Choroid plexus epithelial cell (primary cell): ENCODE measurements around the gene SEC22C.

Source experiments
- DNase-seq: peaks from one replicate; pipeline ENCODE4 v3.0.0-alpha.2; 2010; ENCODE audit warnings: low read depth
- H3K4me3 ChIP-seq: 2 replicates; pipeline ENCODE4 v1.5.1; 2011; ENCODE audit warnings: low read depth, mild to moderate bottlenecking, control low read depth, low read length, moderate library complexity
- CTCF ChIP-seq: conservative IDR thresholded peaks from 2 replicates; pipeline ENCODE4 v1.5.1; 2011; ENCODE audit warnings: low read depth, mild to moderate bottlenecking, control low read depth, inconsistent platforms, low read length, moderate library complexity

Gene SEC22C

DNA sequence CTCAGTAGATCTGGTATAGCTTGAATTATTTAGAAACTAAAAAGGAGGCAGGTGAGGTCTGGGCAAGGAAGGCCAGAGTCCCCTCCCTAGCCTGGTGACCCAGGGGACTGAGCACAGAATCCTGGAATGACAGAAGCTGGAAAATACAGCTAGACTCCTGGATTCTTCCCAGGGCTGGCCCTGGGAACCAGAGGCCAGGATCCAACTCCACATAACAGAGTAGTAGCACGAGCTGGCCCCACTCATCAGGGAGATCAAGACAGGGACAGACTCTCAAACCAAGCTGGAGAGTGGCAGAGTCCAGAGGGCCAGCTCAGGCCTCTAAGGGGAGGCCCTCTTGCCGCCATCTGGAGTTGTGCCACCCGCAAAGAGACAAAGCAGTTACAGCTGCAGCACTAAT, 68.6 kb downstream of the SEC22C start:
- DNase-seq = no peak
- TF ChIP-seq CTCF = no peak
- no peak overlapping the region for H3K4me3 ChIP-seq

GRCh38 chr3:42511736-42512135, 70.0 kb downstream of the SEC22C start:
- H3K4me3 ChIP-seq = no peak overlapping the region
- no peak for DNase-seq
- TF ChIP-seq CTCF = no peak

GRCh38 chr3:42511201-42511600, 70.6 kb downstream of the SEC22C start:
- no peak for TF ChIP-seq CTCF
- no peak for DNase-seq
- H3K4me3 ChIP-seq = no peak overlapping the region

DNA sequence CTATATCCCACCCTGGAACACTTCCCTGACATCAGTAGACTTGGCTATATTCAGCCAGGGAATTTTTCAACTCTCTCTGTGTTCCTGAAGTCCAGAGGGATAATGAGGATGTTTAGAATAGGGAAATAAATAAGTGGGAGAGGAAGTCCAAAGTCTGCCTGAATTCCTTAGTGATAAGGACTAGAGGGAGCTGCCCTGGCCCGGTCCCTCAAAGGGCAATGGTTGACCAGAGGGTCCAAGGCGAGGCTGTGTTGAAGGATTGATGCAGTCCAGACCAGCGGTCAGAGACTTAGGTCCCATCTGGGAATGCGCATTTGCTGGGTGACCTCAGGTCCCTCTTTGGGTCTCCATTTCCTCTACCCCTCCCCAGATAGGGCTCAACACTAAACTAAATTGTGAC, 71.4 kb downstream of the SEC22C start:
- no peak for TF ChIP-seq CTCF
- no peak overlapping the region for H3K4me3 ChIP-seq
- no peak for DNase-seq

GRCh38 chr3:42509111-42509510, 72.7 kb downstream of the SEC22C start:
- no peak for DNase-seq
- TF ChIP-seq CTCF = no peak
- H3K4me3 ChIP-seq = no peak overlapping the region

GRCh38 chr3:42508562-42508961, 73.2 kb downstream of the SEC22C start:
- TF ChIP-seq CTCF = no peak
- no peak for DNase-seq

DNA sequence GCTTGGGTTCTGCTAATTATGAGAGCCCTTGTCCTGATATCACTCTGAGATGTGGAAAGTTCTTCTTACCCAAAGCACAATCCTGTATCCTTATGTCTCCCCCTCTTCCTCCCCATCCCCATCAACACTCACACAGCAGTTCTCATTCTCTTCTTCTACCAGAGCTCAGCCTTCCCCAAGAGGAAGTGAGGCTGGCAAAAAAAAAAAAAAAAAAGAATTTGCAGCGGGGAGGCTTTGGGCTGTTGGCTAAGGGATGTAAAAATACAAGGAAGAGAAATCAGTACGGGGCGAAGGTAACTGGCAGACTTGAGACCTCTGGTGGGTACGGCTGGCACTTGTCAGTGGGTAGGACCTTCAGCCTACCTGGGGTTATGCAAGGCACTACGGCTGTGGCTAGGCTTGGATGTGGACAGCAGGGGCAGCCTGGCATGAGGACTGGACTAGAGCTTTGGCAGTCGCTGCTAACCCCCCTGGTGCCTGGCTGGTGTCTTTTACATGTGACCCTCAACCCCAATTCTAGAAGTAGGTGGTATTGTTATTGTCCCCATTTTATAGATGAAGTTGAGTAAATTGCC, 73.9 kb downstream of the SEC22C start:
- TF ChIP-seq CTCF = no peak
- DNase-seq = no peak
- H3K4me3 ChIP-seq = no peak overlapping the region

More at GRCh38 chr3:42508562-42508961, 73.2 kb downstream of the SEC22C start:
- H3K4me3 ChIP-seq = no peak overlapping the region
